Inflammatory macrophage treated with lipopolysaccharide for 1 hour (primary cell): ENCODE measurements around the gene CNTNAP2.
"Not testable (repeated sequence)": the region's sequence is repeated elsewhere in the genome, so short reads cannot be mapped to it uniquely, and the experiment has no call there.

Source experiments
- DNase-seq, 2 donors: peaks; one replicate each; pipeline ENCODE4 v3.0.0-alpha.2; 2020 to 2022

Gene CNTNAP2

GRCh38 chr7:147708871-147709270, 1592.3 kb downstream of the CNTNAP2 start:
- DNase-seq = no peak

GRCh38 chr7:147711447-147711846, 1594.8 kb downstream of the CNTNAP2 start:
- DNase-seq = no peak

- DNase-seq = no peak
Observed at GRCh38 chr7:147721962-147722830, 1605.6 kb downstream of the CNTNAP2 start.

- no peak for DNase-seq
Observed at GRCh38 chr7:147723536-147723935, 1606.9 kb downstream of the CNTNAP2 start.

- DNase-seq = no peak
Observed at GRCh38 chr7:147731311-147731710, 1614.7 kb downstream of the CNTNAP2 start.

GRCh38 chr7:147737559-147738214, 1621.1 kb downstream of the CNTNAP2 start:
- DNase-seq = not testable (repeated sequence)

- DNase-seq = no peak
Observed at GRCh38 chr7:147742301-147742700, 1625.7 kb downstream of the CNTNAP2 start.

- no peak for DNase-seq
Observed at GRCh38 chr7:147756300-147756699, 1639.7 kb downstream of the CNTNAP2 start.

GRCh38 chr7:147759327-147759943, 1642.8 kb downstream of the CNTNAP2 start:
- DNase-seq = no peak

- no peak for DNase-seq
Observed at GRCh38 chr7:147765301-147765700, 1648.7 kb downstream of the CNTNAP2 start.

- DNase-seq = no peak
Observed at GRCh38 chr7:147771344-147771743, 1654.7 kb downstream of the CNTNAP2 start.

- DNase-seq = no peak
Observed at GRCh38 chr7:147774461-147774860, 1657.9 kb downstream of the CNTNAP2 start.

- no peak for DNase-seq
Observed at GRCh38 chr7:147775516-147776284, 1659.1 kb downstream of the CNTNAP2 start.

GRCh38 chr7:147777309-147777708, 1660.7 kb downstream of the CNTNAP2 start:
- DNase-seq = no peak

- DNase-seq = no peak
Observed at GRCh38 chr7:147779949-147780348, 1663.3 kb downstream of the CNTNAP2 start.

- DNase-seq = no peak
Observed at GRCh38 chr7:147796581-147796980, 1680.0 kb downstream of the CNTNAP2 start.

GRCh38 chr7:147798001-147798400, 1681.4 kb downstream of the CNTNAP2 start:
- DNase-seq = no peak

GRCh38 chr7:147801762-147802161, 1685.2 kb downstream of the CNTNAP2 start:
- not testable (repeated sequence) for DNase-seq

GRCh38 chr7:147803151-147803550, 1686.5 kb downstream of the CNTNAP2 start:
- no peak for DNase-seq

- DNase-seq = no peak
Observed at GRCh38 chr7:147803606-147804005, 1687.0 kb downstream of the CNTNAP2 start.

- no peak for DNase-seq
Observed at GRCh38 chr7:147804032-147804431, 1687.4 kb downstream of the CNTNAP2 start.

GRCh38 chr7:147805996-147806576, 1689.5 kb downstream of the CNTNAP2 start:
- DNase-seq = no peak

GRCh38 chr7:147809786-147810185, 1693.2 kb downstream of the CNTNAP2 start:
- no peak for DNase-seq
